Activated CD4-positive, alpha-beta T cell treated with anti-CD3 and anti-CD28 coated beads for 24 hours (primary cell): ENCODE data around the gene HRH3.

Source experiments
- DNase-seq, 2 donors: peaks; one replicate each; pipeline ENCODE4 v3.0.0-alpha.2; 2020; ENCODE audit warnings: low read depth in 2 of 2

HRH3 gene

GRCh38 chr20:62215991-62216635 is 4.0 kb downstream of the HRH3 start:
- no peak for DNase-seq

GRCh38 chr20:62215020-62215990 is 4.8 kb downstream of the HRH3 start:
- no peak for DNase-seq

- no peak for DNase-seq
Observed at GRCh38 chr20:62214067-62214466, 6.0 kb downstream of the HRH3 start.

GRCh38 chr20:62212299-62212698 is 7.8 kb downstream of the HRH3 start:
- DNase-seq = no peak

GRCh38 chr20:62211769-62212288 is 8.2 kb downstream of the HRH3 start:
- no peak for DNase-seq

GRCh38 chr20:62211216-62211615 is 8.9 kb downstream of the HRH3 start:
- DNase-seq = no peak

- no peak for DNase-seq
Observed at GRCh38 chr20:62210496-62210855, 9.6 kb downstream of the HRH3 start.

- no peak for DNase-seq
Observed at GRCh38 chr20:62209850-62210495, 10.1 kb downstream of the HRH3 start.

GRCh38 chr20:62208795-62209755 is 11.0 kb downstream of the HRH3 start:
- DNase-seq = no peak

GRCh38 chr20:62208061-62208794 is 11.8 kb downstream of the HRH3 start:
- DNase-seq = no peak

- no peak for DNase-seq
Observed at GRCh38 chr20:62206388-62206775, 13.7 kb downstream of the HRH3 start.

- DNase-seq = no peak
Observed at GRCh38 chr20:62205618-62206387, 14.3 kb downstream of the HRH3 start.

- DNase-seq = no peak
Observed at GRCh38 chr20:62203378-62204030, 16.6 kb downstream of the HRH3 start.

GRCh38 chr20:62202676-62203377 is 17.3 kb downstream of the HRH3 start:
- DNase-seq = no peak

GRCh38 chr20:62202083-62202395 is 18.0 kb downstream of the HRH3 start:
- no peak for DNase-seq

- no peak for DNase-seq
Observed at GRCh38 chr20:62201173-62202082, 18.6 kb downstream of the HRH3 start.

GRCh38 chr20:62200491-62201172 is 19.4 kb downstream of the HRH3 start:
- no peak for DNase-seq
